ENCODE data around the gene TAPBP. TPM values are rescaled to one million over a fixed set of nuclear protein-coding genes. Genes with fewer than 3 reads are reported as not detected.

Gene TAPBP
- total and polyA plus RNA-seq, 9 of the 15 experiments (the other 6 are each of a cell fraction or from before 2014, with no cell fraction given), result 5.6 to 74.0 (median 22.3) TPM

GRCh38 chr6:33299237-33299944 lies 14.5 kb downstream of the TAPBP start (continued):
- TF ChIP-seq CHD7 (IDR thresholded peaks at IDR 0.05; ENCODE audit: low read depth, low read length), result no peak
- peak; percentile 97 for TF ChIP-seq ETV1 (tag; conservative IDR thresholded peaks at IDR 0.05; ENCODE audit: low read depth)
- TF ChIP-seq KLF1 (tag; IDR thresholded peaks at IDR 0.05), result no peak; the same call in 1 of the 2 replicates
- TF ChIP-seq ZNF384 (IDR thresholded peaks at IDR 0.05; ENCODE audit: low read depth, low read length), result no peak; the same call in 1 of the 2 replicates
- TF ChIP-seq HIVEP1 (CRISPR knock-in tag; IDR thresholded peaks at IDR 0.05), result no peak
- peak; percentile 88 for TF ChIP-seq ZNF175 (CRISPR knock-in tag; IDR thresholded peaks at IDR 0.05; ENCODE audit: low read depth)
- TF ChIP-seq PHF21A (IDR thresholded peaks at IDR 0.05; ENCODE audit: borderline replicate concordance, low read depth), result 0 out of 2 replicates have a peak, but pooled peaks have one; percentile 1
- peak; percentile 14 to 68; a peak in 2 of 4 replicates for TF ChIP-seq MAZ (CRISPR knock-in tag; conservative IDR thresholded peaks at IDR 0.05 in 1 of 2, IDR thresholded peaks at IDR 0.05 in 1 of 2)
- TF ChIP-seq NFRKB (IDR thresholded peaks at IDR 0.05; ENCODE audit: low read depth), result peak; percentile 76
- no peak for TF ChIP-seq TEAD2 (tag; IDR thresholded peaks at IDR 0.05)
- no peak; the same call in none of the 2 replicates for TF ChIP-seq PATZ1 (CRISPR knock-in tag; IDR thresholded peaks at IDR 0.05; ENCODE audit: borderline replicate concordance)
- TF ChIP-seq SMARCA4 (IDR thresholded peaks at IDR 0.05), result no peak; the same call in none of the 2 replicates
- TF ChIP-seq DPF2 (IDR thresholded peaks at IDR 0.05), result peak; percentile 72; the same call in 1 of the 2 replicates
- no peak for TF ChIP-seq NFE2 (IDR thresholded peaks at IDR 0.05; ENCODE audit: low read depth)
- TF ChIP-seq ETS2 (tag; IDR thresholded peaks at IDR 0.05; ENCODE audit: borderline replicate concordance, poor library complexity, severe bottlenecking), result no peak

All from K562 (cell line).